Measurements from ENCODE around the gene ITIH6.

GRCh38 chrX:54776061-54776460 lies 22.0 kb downstream of the ITIH6 start:
- TF ChIP-seq EZH2phosphoT487 (IDR thresholded peaks at IDR 0.05; ENCODE audit: borderline replicate concordance, low read length) = no peak
- TF ChIP-seq, protein P1, sequence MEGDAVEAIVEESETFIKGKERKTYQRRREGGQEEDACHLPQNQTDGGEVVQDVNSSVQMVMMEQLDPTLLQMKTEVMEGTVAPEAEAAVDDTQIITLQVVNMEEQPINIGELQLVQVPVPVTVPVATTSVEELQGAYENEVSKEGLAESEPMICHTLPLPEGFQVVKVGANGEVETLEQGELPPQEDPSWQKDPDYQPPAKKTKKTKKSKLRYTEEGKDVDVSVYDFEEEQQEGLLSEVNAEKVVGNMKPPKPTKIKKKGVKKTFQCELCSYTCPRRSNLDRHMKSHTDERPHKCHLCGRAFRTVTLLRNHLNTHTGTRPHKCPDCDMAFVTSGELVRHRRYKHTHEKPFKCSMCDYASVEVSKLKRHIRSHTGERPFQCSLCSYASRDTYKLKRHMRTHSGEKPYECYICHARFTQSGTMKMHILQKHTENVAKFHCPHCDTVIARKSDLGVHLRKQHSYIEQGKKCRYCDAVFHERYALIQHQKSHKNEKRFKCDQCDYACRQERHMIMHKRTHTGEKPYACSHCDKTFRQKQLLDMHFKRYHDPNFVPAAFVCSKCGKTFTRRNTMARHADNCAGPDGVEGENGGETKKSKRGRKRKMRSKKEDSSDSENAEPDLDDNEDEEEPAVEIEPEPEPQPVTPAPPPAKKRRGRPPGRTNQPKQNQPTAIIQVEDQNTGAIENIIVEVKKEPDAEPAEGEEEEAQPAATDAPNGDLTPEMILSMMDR (IDR thresholded peaks at IDR 0.05; ENCODE audit: low read depth, low read length, poor library complexity, severe bottlenecking) = no peak

Measured in DOHH2 (cell line).